Tibial nerve (tissue), 4 donors: ENCODE results near the gene FGR. TPM values are rescaled to one million over a fixed set of nuclear protein-coding genes. Genes with fewer than 3 reads are reported as not detected.
"Not testable (repeated sequence)": the region's sequence is repeated elsewhere in the genome, so short reads cannot be mapped to it uniquely, and the experiment has no call there.

ENCODE experiments used
- DNase-seq, 2 donors: peaks; one replicate each; pipeline ENCODE4 v3.0.0-alpha.2; 2019; ENCODE audit warnings: low spot score in 2 of 2
- H3K27ac ChIP-seq, 4 donors: fragments of 200-600 bp; sonication (generic) in 3 of 4; one replicate each; pipeline ENCODE4 v1.5.1; 2017 to 2019; ENCODE audit warnings: mild to moderate bottlenecking in 1 of 4
- H3K27me3 ChIP-seq, 2 donors: fragments of 200-600 bp; sonication (generic) in 1 of 2; one replicate each; pipeline versions ENCODE4 v1.5.1 to v1.6.0; 2017 to 2019
- H3K36me3 ChIP-seq, 3 donors: fragments of 200-600 bp; sonication (generic); one replicate each; pipeline ENCODE4 v1.5.1; 2018 to 2019
- H3K4me1 ChIP-seq, 4 donors: fragments of 200-600 bp; sonication (generic) in 3 of 4; one replicate each; pipeline ENCODE4 v1.5.1; 2017 to 2019
- H3K4me3 ChIP-seq, 4 donors: fragments of 200-600 bp; sonication (generic) in 3 of 4; one replicate each; pipeline ENCODE4 v1.5.1; 2017 to 2019; ENCODE audit warnings: mild to moderate bottlenecking in 1 of 4, moderate library complexity in 1 of 4
- H3K9me3 ChIP-seq, 4 donors: fragments of 200-600 bp; sonication (generic) in 3 of 4; one replicate each; pipeline ENCODE4 v1.5.1; 2017 to 2019
- CTCF ChIP-seq, 5 experiments: fragments of 200-600 bp in 3 of 5; fragments of 450-650 bp in 2 of 5; sonication (generic) in 3 of 5; IDR thresholded peaks; one replicate each; pipeline ENCODE4 v1.5.1; 2016 to 2019; ENCODE audit warnings: antibody characterized with exemption in 5 of 5, mild to moderate bottlenecking in 3 of 5, moderate library complexity in 2 of 5
- EP300 ChIP-seq, 2 donors: sonication (generic); formaldehyde crosslinking; IDR thresholded peaks; one replicate each; pipeline ENCODE4 v1.6.1; 2017; ENCODE audit warnings: antibody characterized with exemption in 2 of 2, mild to moderate bottlenecking in 1 of 2
- POLR2A ChIP-seq, 2 donors: fragments of 450-650 bp; IDR thresholded peaks; one replicate each; pipeline ENCODE4 v1.6.1; 2017; ENCODE audit warnings: antibody characterized with exemption in 2 of 2, mild to moderate bottlenecking in 2 of 2, moderate library complexity in 2 of 2
- WGBS, 2 donors: methylation state at CpG; one replicate each; pipeline ENCODE4 v1.1.5; 2018; 5-methylcytosine and 5-hydroxymethylcytosine counted together
- total RNA-seq, 4 donors: library from RNA; depleted of rRNA; stranded (reverse); fragments of >200 nt; gene quantifications; one replicate each; pipeline ENCODE4 v1.1.0, GENCODE V29; 2016

The FGR gene
- total RNA-seq, 4 donors from 2014 or later = 18.4 to 63.9 (median 22.6) TPM

- H3K27me3 ChIP-seq = no peaks in the 10 kb centered on the region
- peaks cover 0 to 13% (median 0%) of the 10 kb centered on the region in 4 donors for H3K4me1 ChIP-seq
- no peak overlapping the region for H3K27ac ChIP-seq
- no peaks in the 10 kb centered on the region for H3K9me3 ChIP-seq
- H3K4me3 ChIP-seq = no peak overlapping the region
- WGBS, 2 donors = 89 to 91% methylated on average over 5 of the region's 5 CpGs
- no peak for DNase-seq
- no peaks in the 10 kb centered on the region for H3K36me3 ChIP-seq
- TF ChIP-seq POLR2A (IDR thresholded peaks at IDR 0.05) (no peak), CTCF (IDR thresholded peaks at IDR 0.05) (no peak), EP300 (IDR thresholded peaks at IDR 0.05) (no peak)
These were observed 9.5 kb upstream of the FGR start for GRCh38 chr1:27644369-27645070.

GRCh38 chr1:27643600-27644368, 8.8 kb upstream of the FGR start:
- Histone ChIP-seq H3K27ac (no peak overlapping the region), H3K36me3 (no peaks in the 10 kb centered on the region), H3K27me3 (no peaks in the 10 kb centered on the region), H3K4me3 (no peak overlapping the region), H3K4me1 (peaks cover 0 to 11% (median 0%) of the 10 kb centered on the region in 4 donors), H3K9me3 (no peaks in the 10 kb centered on the region)
- TF ChIP-seq POLR2A (IDR thresholded peaks at IDR 0.05) (no peak), CTCF (IDR thresholded peaks at IDR 0.05) (peak; percentile 53 to 78 (median 69))
- DNase-seq = peak in 1 of 2 donors; percentile 57
- 30 to 37% methylated on average over 13 of the region's 13 CpGs for WGBS, 2 donors

GRCh38 chr1:27640514-27640913, 5.5 kb upstream of the FGR start:
- not testable (repeated sequence) for H3K27me3 ChIP-seq, H3K4me1 ChIP-seq, DNase-seq, H3K9me3 ChIP-seq, H3K36me3 ChIP-seq, H3K27ac ChIP-seq, H3K4me3 ChIP-seq
- 79 to 86% methylated on average over 9 of the region's 9 CpGs for WGBS, 2 donors

GRCh38 chr1:27638805-27639204, 3.8 kb upstream of the FGR start:
- 94 to 98% methylated on average over 2 of the region's 2 CpGs for WGBS, 2 donors
- Histone ChIP-seq H3K4me3 (no peak overlapping the region), H3K27ac (no peak overlapping the region), H3K9me3 (no peaks in the 10 kb centered on the region), H3K36me3 (no peaks in the 10 kb centered on the region), H3K4me1 (peaks cover 0 to 14% (median 3%) of the 10 kb centered on the region in 4 donors), H3K27me3 (peaks cover 0 to 2% of the 10 kb centered on the region in 2 donors)
- DNase-seq = no peak
- TF ChIP-seq EP300 (IDR thresholded peaks at IDR 0.05) (no peak), POLR2A (IDR thresholded peaks at IDR 0.05) (no peak), CTCF (IDR thresholded peaks at IDR 0.05) (no peak)

GRCh38 chr1:27638047-27638734, 3.2 kb upstream of the FGR start:
- TF ChIP-seq POLR2A (IDR thresholded peaks at IDR 0.05) (no peak), CTCF (IDR thresholded peaks at IDR 0.05) (no peak), EP300 (IDR thresholded peaks at IDR 0.05) (no peak)
- H3K27ac ChIP-seq = no peak overlapping the region
- no peak for DNase-seq
- no peaks in the 10 kb centered on the region for H3K36me3 ChIP-seq
- no peaks in the 10 kb centered on the region for H3K9me3 ChIP-seq
- H3K27me3 ChIP-seq = peaks cover 0 to 8% of the 10 kb centered on the region in 2 donors
- 68 to 70% methylated on average over 5 of the region's 5 CpGs for WGBS, 2 donors
- peaks cover 0 to 16% (median 6%) of the 10 kb centered on the region in 4 donors for H3K4me1 ChIP-seq
- H3K4me3 ChIP-seq = no peak overlapping the region
